Muscle layer of colon (tissue), 2 donors: ENCODE data around the gene TMEM245.

ENCODE experiments used
- H3K27ac ChIP-seq: one replicate; pipeline ENCODE4 v1.7.0; 2013; ENCODE audit warnings: low read depth, mild to moderate bottlenecking, low read length, moderate library complexity
- H3K27me3 ChIP-seq, 2 donors: one replicate each; pipeline ENCODE4 v1.7.0; 2013; ENCODE audit warnings: low read length in 2 of 2, mild to moderate bottlenecking in 2 of 2; ENCODE audit not compliant: insufficient read depth in 2 of 2, control insufficient read depth in 1 of 2
- H3K36me3 ChIP-seq: one replicate; pipeline ENCODE4 v1.7.0; 2013; ENCODE audit warnings: mild to moderate bottlenecking, low read length; ENCODE audit not compliant: insufficient read depth
- H3K4me1 ChIP-seq: one replicate; pipeline ENCODE4 v1.7.0; 2013; ENCODE audit warnings: mild to moderate bottlenecking, low read length; ENCODE audit not compliant: insufficient read depth
- H3K4me3 ChIP-seq, 2 donors: one replicate each; pipeline ENCODE4 v1.7.0; 2013; ENCODE audit warnings: low read length in 2 of 2, low read depth in 1 of 2, mild to moderate bottlenecking in 1 of 2, moderate library complexity in 1 of 2
- H3K9ac ChIP-seq: one replicate; pipeline ENCODE4 v1.7.0; 2013; ENCODE audit warnings: low read length
- H3K9me3 ChIP-seq: one replicate; pipeline ENCODE4 v1.7.0; 2013; ENCODE audit warnings: mild to moderate bottlenecking, low read length
- donor health status: abdominal sarcoma.
- donor health status: Adenocarcinoma of cecum.

The TMEM245 gene

GRCh38 chr9:109035684-109036423 is 83.9 kb downstream of the TMEM245 start:
- H3K27me3 ChIP-seq: no peaks in the 10 kb centered on the region
- no peak overlapping the region for H3K4me3 ChIP-seq
- H3K4me1 ChIP-seq: peaks cover 6% of the 10 kb centered on the region
- H3K9me3 ChIP-seq: no peaks in the 10 kb centered on the region
- peaks cover 23% of the 10 kb centered on the region for H3K36me3 ChIP-seq
- H3K27ac ChIP-seq: no peak overlapping the region
- no peak overlapping the region for H3K9ac ChIP-seq

DNA sequence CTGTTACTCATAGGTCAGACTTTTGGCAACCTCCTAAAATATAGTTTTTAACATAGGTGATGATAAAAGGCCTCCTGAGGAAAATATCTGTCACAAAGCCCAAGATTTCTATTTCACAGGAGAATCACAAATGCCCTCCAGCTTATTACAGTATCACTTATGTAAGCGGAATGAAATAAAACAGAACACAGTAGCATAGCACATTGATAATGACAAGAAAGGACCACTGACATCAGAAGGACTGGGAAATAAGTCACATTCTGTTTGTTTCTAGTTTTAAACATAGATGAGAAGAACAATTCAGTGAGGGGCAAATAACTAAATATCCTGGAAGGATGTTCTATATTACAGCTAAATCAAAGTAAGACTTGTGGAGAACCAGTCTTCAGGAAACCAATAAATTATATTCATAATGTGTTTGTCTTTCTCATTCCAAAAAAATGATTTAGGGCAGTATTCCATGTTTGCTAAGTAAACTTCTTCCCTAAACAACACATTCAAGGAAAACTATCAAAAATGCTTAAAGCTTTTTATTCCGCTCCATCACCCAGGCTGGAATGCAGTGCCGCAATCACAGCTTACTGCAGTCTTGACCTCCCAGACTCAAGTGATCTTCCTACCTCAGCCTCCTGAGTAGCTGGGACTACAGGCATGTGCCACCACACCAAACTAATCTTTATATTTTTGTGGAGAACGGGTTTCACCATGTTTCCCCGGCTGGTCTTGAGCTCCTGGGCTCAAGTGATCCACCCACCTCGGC is 85.6 kb downstream of the TMEM245 start:
- H3K27ac ChIP-seq: no peak overlapping the region
- no peaks in the 10 kb centered on the region for H3K9me3 ChIP-seq
- peaks cover 6% of the 10 kb centered on the region for H3K4me1 ChIP-seq
- peaks cover 27% of the 10 kb centered on the region for H3K36me3 ChIP-seq
- H3K4me3 ChIP-seq: no peak overlapping the region
- H3K9ac ChIP-seq: no peak overlapping the region
- H3K27me3 ChIP-seq: no peaks in the 10 kb centered on the region

DNA sequence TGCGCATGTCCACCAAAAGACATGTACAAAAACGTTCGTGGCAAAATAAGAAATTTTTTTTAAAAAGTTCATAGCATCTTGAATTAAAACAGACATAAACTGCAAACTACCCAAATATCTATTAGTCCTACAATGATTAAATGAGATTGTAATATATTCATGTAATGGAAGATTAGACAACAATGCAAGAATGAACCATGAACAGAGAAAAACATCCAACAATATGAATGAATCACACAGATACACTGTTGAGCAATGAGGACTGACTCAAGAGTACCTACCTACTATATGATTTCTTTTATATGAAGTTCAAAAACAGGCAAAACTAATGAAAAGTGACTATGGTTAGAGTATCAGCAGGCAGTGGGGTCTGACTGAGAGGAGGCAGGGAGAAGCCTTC is 88.5 kb downstream of the TMEM245 start:
- no peaks in the 10 kb centered on the region for H3K27me3 ChIP-seq
- no peak overlapping the region for H3K4me3 ChIP-seq
- H3K9ac ChIP-seq: no peak overlapping the region
- H3K4me1 ChIP-seq: peaks cover 13% of the 10 kb centered on the region
- no peak overlapping the region for H3K27ac ChIP-seq
- peaks cover 19% of the 10 kb centered on the region for H3K36me3 ChIP-seq
- H3K9me3 ChIP-seq: no peaks in the 10 kb centered on the region

- H3K27ac ChIP-seq: no peak overlapping the region
- no peak overlapping the region for H3K9ac ChIP-seq
- no peaks in the 10 kb centered on the region for H3K27me3 ChIP-seq
- H3K4me1 ChIP-seq: peaks cover 20% of the 10 kb centered on the region
- no peaks in the 10 kb centered on the region for H3K9me3 ChIP-seq
- peaks cover 19% of the 10 kb centered on the region for H3K36me3 ChIP-seq
- no peak overlapping the region for H3K4me3 ChIP-seq
Measured at GRCh38 chr9:109030426-109030825, 89.3 kb downstream of the TMEM245 start.

DNA sequence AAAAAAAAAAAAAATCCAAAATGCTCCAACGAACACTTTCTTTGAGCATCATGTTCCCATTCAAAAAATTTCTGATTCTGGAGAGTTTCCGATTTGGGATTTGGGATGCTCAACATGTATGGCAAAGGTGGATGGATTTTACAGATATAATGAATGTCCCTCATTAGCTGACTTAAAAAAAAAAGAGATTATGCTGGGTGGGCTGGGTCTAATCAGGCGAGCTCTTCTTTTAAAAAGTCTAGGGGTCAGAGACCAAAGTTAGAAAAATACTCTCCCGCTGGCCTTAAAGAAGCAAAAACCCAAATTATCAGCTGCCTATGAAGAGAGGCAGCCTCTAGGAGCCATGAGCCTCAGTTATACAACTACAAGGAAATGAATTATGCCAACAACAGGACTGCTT is 91.3 kb downstream of the TMEM245 start:
- Histone ChIP-seq H3K27me3 (no peaks in the 10 kb centered on the region), H3K9ac (no peak overlapping the region), H3K4me1 (peaks cover 20% of the 10 kb centered on the region), H3K4me3 (no peak overlapping the region), H3K36me3 (peaks cover 14% of the 10 kb centered on the region), H3K27ac (no peak overlapping the region), H3K9me3 (no peaks in the 10 kb centered on the region)

DNA sequence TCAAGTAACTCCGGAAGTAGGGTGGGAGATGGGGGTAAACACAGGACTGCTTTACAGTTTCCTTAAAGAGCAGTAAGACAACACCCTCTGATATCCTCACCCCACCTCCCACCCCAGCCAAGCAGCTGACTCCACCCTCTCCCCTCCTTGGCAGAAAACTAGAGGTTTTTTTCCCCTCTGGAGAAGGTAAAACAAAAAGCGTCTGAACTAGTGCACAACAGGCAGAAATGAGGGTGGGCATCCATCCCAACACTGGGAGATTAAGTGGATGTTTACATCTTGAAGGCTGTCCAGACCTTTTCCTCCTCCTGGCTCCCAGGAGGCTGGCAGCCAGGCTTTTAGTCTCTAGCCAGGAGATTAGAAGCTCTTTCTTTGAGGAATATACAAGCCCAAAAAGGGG is 92.6 kb downstream of the TMEM245 start:
- Histone ChIP-seq H3K4me3 (no peak overlapping the region), H3K4me1 (peaks cover 20% of the 10 kb centered on the region), H3K9ac (no peak overlapping the region), H3K27me3 (no peaks in the 10 kb centered on the region), H3K36me3 (peaks cover 4% of the 10 kb centered on the region), H3K27ac (no peak overlapping the region), H3K9me3 (no peaks in the 10 kb centered on the region)

DNA sequence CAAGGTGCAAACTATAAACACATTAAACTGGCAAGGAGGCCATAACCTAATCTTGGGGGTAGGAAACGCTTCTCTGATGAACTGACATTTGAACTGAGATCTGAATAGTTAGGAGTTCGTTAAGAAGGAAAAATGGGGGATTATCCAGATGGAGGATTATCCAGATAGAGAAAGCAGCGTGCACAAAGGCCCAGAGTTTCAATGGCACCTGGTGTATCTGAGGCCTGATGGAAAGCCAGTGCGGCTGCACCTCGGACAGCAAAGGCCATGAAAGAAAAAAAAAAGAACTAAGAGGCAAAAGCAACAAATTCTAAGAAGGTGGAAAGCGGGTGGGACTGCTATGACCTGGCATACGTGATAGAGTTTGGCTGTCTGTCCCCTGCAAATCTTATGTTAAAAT is 93.4 kb downstream of the TMEM245 start:
- Histone ChIP-seq H3K9me3 (no peaks in the 10 kb centered on the region), H3K4me3 (no peak overlapping the region), H3K36me3 (peaks cover 4% of the 10 kb centered on the region), H3K9ac (no peak overlapping the region), H3K27ac (no peak overlapping the region), H3K4me1 (peaks cover 20% of the 10 kb centered on the region), H3K27me3 (no peaks in the 10 kb centered on the region)

- Histone ChIP-seq H3K27ac (no peak overlapping the region), H3K4me3 (no peak overlapping the region), H3K9me3 (no peaks in the 10 kb centered on the region), H3K9ac (no peak overlapping the region), H3K4me1 (peaks cover 20% of the 10 kb centered on the region), H3K27me3 (no peaks in the 10 kb centered on the region), H3K36me3 (peaks cover 8% of the 10 kb centered on the region)
Measured at GRCh38 chr9:109022873-109023272, 96.9 kb downstream of the TMEM245 start.

GRCh38 chr9:109020581-109021511 is 98.9 kb downstream of the TMEM245 start:
- H3K27ac ChIP-seq: no peak overlapping the region
- H3K4me3 ChIP-seq: no peak overlapping the region
- peaks cover 7% of the 10 kb centered on the region for H3K4me1 ChIP-seq
- no peaks in the 10 kb centered on the region for H3K9me3 ChIP-seq
- no peaks in the 10 kb centered on the region for H3K27me3 ChIP-seq
- H3K9ac ChIP-seq: no peak overlapping the region
- peaks cover 8% of the 10 kb centered on the region for H3K36me3 ChIP-seq

- peaks cover 4% of the 10 kb centered on the region for H3K4me1 ChIP-seq
- no peak overlapping the region for H3K4me3 ChIP-seq
- no peak overlapping the region for H3K9ac ChIP-seq
- H3K27me3 ChIP-seq: no peaks in the 10 kb centered on the region
- no peaks in the 10 kb centered on the region for H3K9me3 ChIP-seq
- H3K27ac ChIP-seq: no peak overlapping the region
- H3K36me3 ChIP-seq: peaks cover 8% of the 10 kb centered on the region
Measured at GRCh38 chr9:109020113-109020512, 99.6 kb downstream of the TMEM245 start.

DNA sequence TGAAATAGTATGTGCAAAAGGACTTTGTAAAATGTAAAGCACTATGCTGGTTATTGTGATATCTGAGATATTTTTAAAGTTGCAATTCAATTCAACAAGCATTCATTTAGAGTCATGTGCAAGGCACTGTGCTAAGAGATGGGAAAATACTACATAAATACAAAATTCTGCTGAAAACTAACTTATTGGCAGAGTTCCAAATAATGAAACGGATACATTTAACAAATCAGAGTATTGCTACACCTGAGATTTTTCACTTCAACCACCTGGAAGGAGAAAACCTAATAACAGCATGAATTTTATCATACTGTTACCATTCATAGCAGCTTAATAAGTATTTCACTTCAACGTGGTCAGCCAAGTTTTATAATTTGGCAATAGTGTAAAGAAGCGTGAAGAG is 100.3 kb downstream of the TMEM245 start:
- H3K4me1 ChIP-seq: peaks cover 8% of the 10 kb centered on the region
- H3K27me3 ChIP-seq: no peaks in the 10 kb centered on the region
- H3K4me3 ChIP-seq: no peak overlapping the region
- H3K9me3 ChIP-seq: no peaks in the 10 kb centered on the region
- H3K36me3 ChIP-seq: peaks cover 8% of the 10 kb centered on the region
- H3K9ac ChIP-seq: no peak overlapping the region
- H3K27ac ChIP-seq: no peak overlapping the region
